Tibial nerve (tissue), 4 donors: ENCODE results near the gene FGD6.

ENCODE experiments used
- EP300 ChIP-seq, 2 donors: sonication (generic); formaldehyde crosslinking; IDR thresholded peaks; one replicate each; pipeline ENCODE4 v1.6.1; 2017; ENCODE audit warnings: antibody characterized with exemption in 2 of 2, mild to moderate bottlenecking in 1 of 2
- POLR2A ChIP-seq, 2 donors: fragments of 450-650 bp; IDR thresholded peaks; one replicate each; pipeline ENCODE4 v1.6.1; 2017; ENCODE audit warnings: antibody characterized with exemption in 2 of 2, mild to moderate bottlenecking in 2 of 2, moderate library complexity in 2 of 2
- TF ChIP-seq, protein P1 (sequence below), 5 experiments: fragments of 200-600 bp in 3 of 5; fragments of 450-650 bp in 2 of 5; sonication (generic) in 3 of 5; IDR thresholded peaks; one replicate each; pipeline ENCODE4 v1.5.1; 2016 to 2019; ENCODE audit warnings: antibody characterized with exemption in 5 of 5, mild to moderate bottlenecking in 3 of 5, moderate library complexity in 2 of 5

- TF ChIP-seq POLR2A (IDR thresholded peaks at IDR 0.05): no peak
- TF ChIP-seq, protein P1, sequence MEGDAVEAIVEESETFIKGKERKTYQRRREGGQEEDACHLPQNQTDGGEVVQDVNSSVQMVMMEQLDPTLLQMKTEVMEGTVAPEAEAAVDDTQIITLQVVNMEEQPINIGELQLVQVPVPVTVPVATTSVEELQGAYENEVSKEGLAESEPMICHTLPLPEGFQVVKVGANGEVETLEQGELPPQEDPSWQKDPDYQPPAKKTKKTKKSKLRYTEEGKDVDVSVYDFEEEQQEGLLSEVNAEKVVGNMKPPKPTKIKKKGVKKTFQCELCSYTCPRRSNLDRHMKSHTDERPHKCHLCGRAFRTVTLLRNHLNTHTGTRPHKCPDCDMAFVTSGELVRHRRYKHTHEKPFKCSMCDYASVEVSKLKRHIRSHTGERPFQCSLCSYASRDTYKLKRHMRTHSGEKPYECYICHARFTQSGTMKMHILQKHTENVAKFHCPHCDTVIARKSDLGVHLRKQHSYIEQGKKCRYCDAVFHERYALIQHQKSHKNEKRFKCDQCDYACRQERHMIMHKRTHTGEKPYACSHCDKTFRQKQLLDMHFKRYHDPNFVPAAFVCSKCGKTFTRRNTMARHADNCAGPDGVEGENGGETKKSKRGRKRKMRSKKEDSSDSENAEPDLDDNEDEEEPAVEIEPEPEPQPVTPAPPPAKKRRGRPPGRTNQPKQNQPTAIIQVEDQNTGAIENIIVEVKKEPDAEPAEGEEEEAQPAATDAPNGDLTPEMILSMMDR (IDR thresholded peaks at IDR 0.05): no peak
- no peak for TF ChIP-seq EP300 (IDR thresholded peaks at IDR 0.05)
These were observed 156.3 kb downstream of the FGD6 start for GRCh38 chr12:95060951-95061350.
